Mesothelial cell of epicardium (in vitro differentiated cells): ENCODE measurements around the gene CCDC169. TPM values are rescaled to one million over a fixed set of nuclear protein-coding genes. Genes with fewer than 3 reads are reported as not detected.
"Not testable (repeated sequence)": the region's sequence is repeated elsewhere in the genome, so short reads cannot be mapped to it uniquely, and the experiment has no call there.

Source experiments
- DNase-seq, 2 experiments: peaks; one replicate each; pipeline ENCODE4 v3.0.0; 2021; ENCODE audit warnings: low spot score in 2 of 2; ENCODE audit not compliant: unreplicated experiment in 2 of 2
- H3K27ac Mint-ChIP-seq: 2 replicates; pipeline ENCODE4 v1.8.0; 2021; ENCODE audit warnings: mixed read lengths
- H3K27me3 Mint-ChIP-seq: 2 replicates; pipeline ENCODE4 v1.8.0; 2021; ENCODE audit warnings: low read depth, mixed read lengths
- H3K36me3 Mint-ChIP-seq: 2 replicates; pipeline ENCODE4 v1.8.0; 2021; ENCODE audit warnings: mixed read lengths
- H3K4me1 Mint-ChIP-seq: 2 replicates; pipeline ENCODE4 v1.8.0; 2021; ENCODE audit warnings: mixed read lengths
- H3K4me3 Mint-ChIP-seq: 2 replicates; pipeline ENCODE4 v1.8.0; 2021; ENCODE audit warnings: mild to moderate bottlenecking, moderate library complexity, mixed read lengths
- H3K9me3 Mint-ChIP-seq: 2 replicates; pipeline ENCODE4 v1.8.0; 2021; ENCODE audit warnings: mixed read lengths
- CTCF ChIP-seq: fragments of 200-600 bp; sonication (generic); IDR thresholded peaks from one replicate; pipeline ENCODE4 v1.5.0; 2021; ENCODE audit warnings: antibody characterized with exemption; ENCODE audit not compliant: unreplicated experiment
- total RNA-seq: library from RNA; stranded (reverse); gene quantifications from 3 replicates; pipeline ENCODE4 v1.2.1, GENCODE V29; 2021

CCDC169 gene
- total RNA-seq, 1 donor from 2014 or later: 5.3 TPM

- peaks cover 4% of the 10 kb centered on the region for H3K4me1 Mint-ChIP-seq
- DNase-seq: no peak
- TF ChIP-seq CTCF: no peak
- peaks cover 53% of the 10 kb centered on the region for H3K36me3 Mint-ChIP-seq
- no peaks in the 10 kb centered on the region for H3K9me3 Mint-ChIP-seq
- H3K27ac Mint-ChIP-seq: no peak overlapping the region
- H3K4me3 Mint-ChIP-seq: no peak overlapping the region
- H3K27me3 Mint-ChIP-seq: no peaks in the 10 kb centered on the region
These were observed 28.3 kb upstream of the CCDC169 start for GRCh38 chr13:36325912-36326311.

GRCh38 chr13:36324881-36325280, 27.3 kb upstream of the CCDC169 start:
- DNase-seq, H3K4me1 Mint-ChIP-seq, H3K27ac Mint-ChIP-seq, H3K27me3 Mint-ChIP-seq, H3K4me3 Mint-ChIP-seq, H3K9me3 Mint-ChIP-seq: not testable (repeated sequence)
- H3K36me3 Mint-ChIP-seq: peaks cover 56% of the 10 kb centered on the region

GRCh38 chr13:36323951-36324566, 26.4 kb upstream of the CCDC169 start:
- Mint-ChIP-seq H3K9me3 (no peaks in the 10 kb centered on the region), H3K27ac (no peak overlapping the region), H3K27me3 (no peaks in the 10 kb centered on the region), H3K4me3 (no peak overlapping the region), H3K4me1 (no peaks in the 10 kb centered on the region), H3K36me3 (peaks cover 63% of the 10 kb centered on the region)
- TF ChIP-seq CTCF: no peak
- DNase-seq: no peak

GRCh38 chr13:36323408-36323807, 25.8 kb upstream of the CCDC169 start:
- Mint-ChIP-seq H3K4me1 (no peaks in the 10 kb centered on the region), H3K36me3 (peaks cover 59% of the 10 kb centered on the region), H3K27ac (no peak overlapping the region), H3K27me3 (no peaks in the 10 kb centered on the region), H3K9me3 (no peaks in the 10 kb centered on the region), H3K4me3 (no peak overlapping the region)
- no peak for TF ChIP-seq CTCF
- no peak for DNase-seq

- not testable (repeated sequence) for H3K4me1 Mint-ChIP-seq, H3K27me3 Mint-ChIP-seq, H3K9me3 Mint-ChIP-seq, DNase-seq, H3K27ac Mint-ChIP-seq, H3K4me3 Mint-ChIP-seq
- H3K36me3 Mint-ChIP-seq: peaks cover 66% of the 10 kb centered on the region
These were observed 22.2 kb upstream of the CCDC169 start for GRCh38 chr13:36319793-36320192.

GRCh38 chr13:36313047-36313969, 15.7 kb upstream of the CCDC169 start:
- H3K27ac Mint-ChIP-seq: no peak overlapping the region

More at GRCh38 chr13:36313047-36313969, 15.7 kb upstream of the CCDC169 start:
- no peaks in the 10 kb centered on the region for H3K4me1 Mint-ChIP-seq
- H3K4me3 Mint-ChIP-seq: no peak overlapping the region
- no peak for TF ChIP-seq CTCF
- H3K9me3 Mint-ChIP-seq: peaks cover 18% of the 10 kb centered on the region
- no peaks in the 10 kb centered on the region for H3K27me3 Mint-ChIP-seq
- no peak for DNase-seq
- H3K36me3 Mint-ChIP-seq: peaks cover 58% of the 10 kb centered on the region
